Embryonic facial prominence (tissue), 1 donor: ENCODE results near the gene HYAL1.

ENCODE experiments used
- DNase-seq: peaks from one replicate; pipeline ENCODE4 v3.0.0-alpha.2; 2016; ENCODE audit errors: extremely low spot score

HYAL1 gene

GRCh38 chr3:50334339-50335075, 31.1 kb upstream of the HYAL1 start:
- no peak for DNase-seq

GRCh38 chr3:50333744-50334328, 30.5 kb upstream of the HYAL1 start:
- no peak for DNase-seq

- DNase-seq: no peak
Observed at GRCh38 chr3:50331364-50331907, 28.1 kb upstream of the HYAL1 start.

- DNase-seq: no peak
Observed at GRCh38 chr3:50330330-50330729, 27.0 kb upstream of the HYAL1 start.

GRCh38 chr3:50327943-50328691, 24.7 kb upstream of the HYAL1 start, which contains the start of gene TUSC2:
Gene TUSC2 (minus strand): TSS chr3:50328223. CDS start chr3:50328099, 124 bp downstream.
- DNase-seq: peak; percentile 87

GRCh38 chr3:50327129-50327528, 23.8 kb upstream of the HYAL1 start:
- DNase-seq: no peak

GRCh38 chr3:50326182-50326541, 22.8 kb upstream of the HYAL1 start:
- no peak for DNase-seq

- no peak for DNase-seq
Observed at GRCh38 chr3:50325497-50326181, 22.3 kb upstream of the HYAL1 start.

GRCh38 chr3:50325113-50325480, 21.7 kb upstream of the HYAL1 start:
- no peak for DNase-seq

GRCh38 chr3:50324351-50325112, 21.2 kb upstream of the HYAL1 start:
- no peak for DNase-seq

- no peak for DNase-seq
Observed at GRCh38 chr3:50323614-50324199, 20.3 kb upstream of the HYAL1 start.

GRCh38 chr3:50323092-50323600, 19.8 kb upstream of the HYAL1 start:
- no peak for DNase-seq

GRCh38 chr3:50322386-50323091, 19.2 kb upstream of the HYAL1 start, which contains the start of gene HYAL2:
Gene HYAL2 (minus strand): TSS chr3:50322745. CDS start chr3:50320489, 2,256 bp downstream.
- no peak for DNase-seq

GRCh38 chr3:50322115-50322385, 18.7 kb upstream of the HYAL1 start:
- DNase-seq: no peak

- peak; percentile 73 for DNase-seq
Observed at GRCh38 chr3:50321336-50322114, 18.2 kb upstream of the HYAL1 start.

- no peak for DNase-seq
Observed at GRCh38 chr3:50320853-50321335, 17.5 kb upstream of the HYAL1 start.

- no peak for DNase-seq
Observed at GRCh38 chr3:50319894-50320625, 16.7 kb upstream of the HYAL1 start.

- no peak for DNase-seq
Observed at GRCh38 chr3:50319181-50319893, 16.0 kb upstream of the HYAL1 start.
